ENCODE results near the gene OTOP2.

OTOP2 gene

DNA sequence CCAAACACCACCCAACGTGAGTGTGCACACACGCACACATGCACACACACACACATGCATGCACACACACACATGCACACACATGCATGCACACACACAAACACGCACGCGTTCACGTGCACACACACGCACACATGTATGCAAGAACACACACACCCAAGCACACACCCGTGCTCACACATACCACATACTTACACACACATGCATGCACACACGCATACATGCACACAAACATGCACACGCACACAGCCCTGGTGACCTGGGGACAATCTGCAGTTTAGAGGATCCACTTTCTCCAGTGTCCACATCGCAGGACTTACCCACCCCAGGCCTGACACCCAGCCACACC, 7.2 kb upstream of the OTOP2 start:
- H3K36me3 ChIP-seq (ENCODE audit: insufficient read depth, low read length): no peaks in the 10 kb centered on the region
- H3K27ac ChIP-seq (ENCODE audit: low read depth, low read length, poor library complexity, severe bottlenecking): no peak overlapping the region
- H3K4me2 ChIP-seq (ENCODE audit: low read length): no peak overlapping the region

GRCh38 chr17:74917430-74917829, 6.6 kb upstream of the OTOP2 start:
- no peaks in the 10 kb centered on the region for H3F3A ChIP-seq (ENCODE audit: insufficient read depth, low read length)
- no peak overlapping the region for H3K27ac ChIP-seq (ENCODE audit: low read depth, low read length, poor library complexity, severe bottlenecking)
- no peak overlapping the region for H3K4me2 ChIP-seq (ENCODE audit: low read length)
- no peak overlapping the region for H2AFZ ChIP-seq (ENCODE audit: low read length)
- H3K9me2 ChIP-seq (ENCODE audit: low read depth, low read length): no peaks in the 10 kb centered on the region
- no peaks in the 10 kb centered on the region for H3K9me3 ChIP-seq (ENCODE audit: low read length)
- H3K4me1 ChIP-seq (ENCODE audit: insufficient read depth, low read length, severe bottlenecking): no peaks in the 10 kb centered on the region
- H3K4me3 ChIP-seq (ENCODE audit: low read depth, low read length, poor library complexity, severe bottlenecking): no peak overlapping the region
- TF ChIP-seq EZH2 (IDR thresholded peaks at IDR 0.05; ENCODE audit: borderline replicate concordance, low read length): no peak
- TF ChIP-seq, protein P1, sequence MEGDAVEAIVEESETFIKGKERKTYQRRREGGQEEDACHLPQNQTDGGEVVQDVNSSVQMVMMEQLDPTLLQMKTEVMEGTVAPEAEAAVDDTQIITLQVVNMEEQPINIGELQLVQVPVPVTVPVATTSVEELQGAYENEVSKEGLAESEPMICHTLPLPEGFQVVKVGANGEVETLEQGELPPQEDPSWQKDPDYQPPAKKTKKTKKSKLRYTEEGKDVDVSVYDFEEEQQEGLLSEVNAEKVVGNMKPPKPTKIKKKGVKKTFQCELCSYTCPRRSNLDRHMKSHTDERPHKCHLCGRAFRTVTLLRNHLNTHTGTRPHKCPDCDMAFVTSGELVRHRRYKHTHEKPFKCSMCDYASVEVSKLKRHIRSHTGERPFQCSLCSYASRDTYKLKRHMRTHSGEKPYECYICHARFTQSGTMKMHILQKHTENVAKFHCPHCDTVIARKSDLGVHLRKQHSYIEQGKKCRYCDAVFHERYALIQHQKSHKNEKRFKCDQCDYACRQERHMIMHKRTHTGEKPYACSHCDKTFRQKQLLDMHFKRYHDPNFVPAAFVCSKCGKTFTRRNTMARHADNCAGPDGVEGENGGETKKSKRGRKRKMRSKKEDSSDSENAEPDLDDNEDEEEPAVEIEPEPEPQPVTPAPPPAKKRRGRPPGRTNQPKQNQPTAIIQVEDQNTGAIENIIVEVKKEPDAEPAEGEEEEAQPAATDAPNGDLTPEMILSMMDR (IDR thresholded peaks at IDR 0.05; ENCODE audit: low read length): no peak
- no peak overlapping the region for H3K9ac ChIP-seq (ENCODE audit: low read length)
- no peaks in the 10 kb centered on the region for H4K20me1 ChIP-seq (ENCODE audit: insufficient read depth, low read length)
- H3K36me3 ChIP-seq (ENCODE audit: insufficient read depth, low read length): no peaks in the 10 kb centered on the region
- peaks cover 10% of the 10 kb centered on the region; the same call in 1 of the 2 replicates for H3K27me3 ChIP-seq (ENCODE audit: insufficient read depth, low read length)
- H3K79me2 ChIP-seq (ENCODE audit: insufficient read depth, low read length): no peaks in the 10 kb centered on the region

More for the DNA sequence above, 7.2 kb upstream of the OTOP2 start:
- no peak overlapping the region for H3K4me3 ChIP-seq (ENCODE audit: low read depth, low read length, poor library complexity, severe bottlenecking)
- peaks cover 10% of the 10 kb centered on the region; the same call in 1 of the 2 replicates for H3K27me3 ChIP-seq (ENCODE audit: insufficient read depth, low read length)
- no peaks in the 10 kb centered on the region for H3K9me3 ChIP-seq (ENCODE audit: low read length)
- no peak overlapping the region for H3K9ac ChIP-seq (ENCODE audit: low read length)
- H3F3A ChIP-seq (ENCODE audit: insufficient read depth, low read length): no peaks in the 10 kb centered on the region
- no peak overlapping the region for H2AFZ ChIP-seq (ENCODE audit: low read length)
- H3K79me2 ChIP-seq (ENCODE audit: insufficient read depth, low read length): no peaks in the 10 kb centered on the region
- TF ChIP-seq, protein P1 (IDR thresholded peaks at IDR 0.05; ENCODE audit: low read length): no peak
- TF ChIP-seq EZH2 (IDR thresholded peaks at IDR 0.05; ENCODE audit: borderline replicate concordance, low read length): no peak
- H4K20me1 ChIP-seq (ENCODE audit: insufficient read depth, low read length): no peaks in the 10 kb centered on the region
- no peaks in the 10 kb centered on the region for H3K4me1 ChIP-seq (ENCODE audit: insufficient read depth, low read length, severe bottlenecking)
- no peaks in the 10 kb centered on the region for H3K9me2 ChIP-seq (ENCODE audit: low read depth, low read length)

DNA sequence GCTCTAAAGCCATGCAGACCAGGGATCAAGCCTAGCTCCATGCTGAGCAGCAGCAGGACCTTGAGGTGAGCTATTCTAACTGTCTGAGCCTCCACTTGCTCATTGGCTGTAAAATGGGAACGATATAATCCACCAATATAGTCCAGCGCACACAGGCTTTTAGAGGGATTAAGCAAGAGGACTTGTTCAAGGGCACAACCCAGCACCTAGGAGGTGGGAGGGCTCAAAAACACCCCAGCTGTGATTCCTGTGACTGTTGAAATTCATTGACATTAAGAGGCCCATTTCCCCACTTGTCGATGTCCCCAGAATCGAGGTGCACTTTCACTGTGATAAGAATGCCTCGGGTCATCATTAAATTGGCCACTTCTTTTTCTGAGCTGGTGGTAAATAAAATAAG, 5.2 kb upstream of the OTOP2 start:
- no peaks in the 10 kb centered on the region for H3K9me2 ChIP-seq (ENCODE audit: low read depth, low read length)
- no peaks in the 10 kb centered on the region for H3K9me3 ChIP-seq (ENCODE audit: low read length)
- no peak overlapping the region for H3K9ac ChIP-seq (ENCODE audit: low read length)
- H3K27me3 ChIP-seq (ENCODE audit: insufficient read depth, low read length): peaks cover 10% of the 10 kb centered on the region; the same call in 1 of the 2 replicates
- TF ChIP-seq, protein P1 (IDR thresholded peaks at IDR 0.05; ENCODE audit: low read length): no peak
- no peak for TF ChIP-seq EZH2 (IDR thresholded peaks at IDR 0.05; ENCODE audit: borderline replicate concordance, low read length)
- H3K4me2 ChIP-seq (ENCODE audit: low read length): no peak overlapping the region
- H3K79me2 ChIP-seq (ENCODE audit: insufficient read depth, low read length): no peaks in the 10 kb centered on the region
- H3K4me3 ChIP-seq (ENCODE audit: low read depth, low read length, poor library complexity, severe bottlenecking): no peak overlapping the region
- no peaks in the 10 kb centered on the region for H3K36me3 ChIP-seq (ENCODE audit: insufficient read depth, low read length)
- peaks cover 4% of the 10 kb centered on the region for H3K4me1 ChIP-seq (ENCODE audit: insufficient read depth, low read length, severe bottlenecking)
- H2AFZ ChIP-seq (ENCODE audit: low read length): no peak overlapping the region
- no peaks in the 10 kb centered on the region for H4K20me1 ChIP-seq (ENCODE audit: insufficient read depth, low read length)
- no peaks in the 10 kb centered on the region for H3F3A ChIP-seq (ENCODE audit: insufficient read depth, low read length)
- H3K27ac ChIP-seq (ENCODE audit: low read depth, low read length, poor library complexity, severe bottlenecking): no peak overlapping the region
